Medulla oblongata (tissue), 1 donor: ENCODE data around the gene KDM3A.

Source experiments
- DNase-seq: peaks from one replicate; pipeline ENCODE4 v3.0.0-alpha.2; 2015; ENCODE audit errors: extremely low spot score

The KDM3A gene

GRCh38 chr2:86435531-86435930, 5.6 kb upstream of the KDM3A start:
- DNase-seq: no peak

- DNase-seq: no peak
These were observed 4.8 kb upstream of the KDM3A start for GRCh38 chr2:86436328-86436727.

GRCh38 chr2:86439879-86440630, 1.1 kb upstream of the KDM3A start:
- no peak for DNase-seq

- no peak for DNase-seq
These were observed 266 bp downstream of the KDM3A start for GRCh38 chr2:86441392-86441881.

GRCh38 chr2:86441882-86442641, 891 bp downstream of the KDM3A start:
- DNase-seq: peak; percentile 73

- peak; percentile 96 for DNase-seq
These were observed 1.5 kb downstream of the KDM3A start for GRCh38 chr2:86442642-86443005.

GRCh38 chr2:86443631-86444350, 2.6 kb downstream of the KDM3A start:
- peak; percentile 8 for DNase-seq

- DNase-seq: no peak
These were observed 4.3 kb downstream of the KDM3A start for GRCh38 chr2:86445436-86445835.

- no peak for DNase-seq
These were observed 4.9 kb downstream of the KDM3A start for GRCh38 chr2:86446060-86446459.

- peak; percentile 30 for DNase-seq
These were observed 12.7 kb downstream of the KDM3A start for GRCh38 chr2:86453836-86454235.

GRCh38 chr2:86454238-86454637, 13.1 kb downstream of the KDM3A start:
- DNase-seq: no peak

- DNase-seq: no peak
These were observed 14.0 kb downstream of the KDM3A start for GRCh38 chr2:86455181-86455580.

- no peak for DNase-seq
These were observed 20.0 kb downstream of the KDM3A start for GRCh38 chr2:86461042-86461743.

GRCh38 chr2:86464652-86465051, 23.5 kb downstream of the KDM3A start:
- peak; percentile 39 for DNase-seq

- DNase-seq: no peak
These were observed 25.1 kb downstream of the KDM3A start for GRCh38 chr2:86466306-86466705.

- no peak for DNase-seq
These were observed 27.2 kb downstream of the KDM3A start for GRCh38 chr2:86468162-86469033.

GRCh38 chr2:86470890-86471289, 29.7 kb downstream of the KDM3A start:
- no peak for DNase-seq

- DNase-seq: no peak
These were observed 30.5 kb downstream of the KDM3A start for GRCh38 chr2:86471637-86472036.

GRCh38 chr2:86476092-86476491, 34.9 kb downstream of the KDM3A start:
- DNase-seq: no peak

- DNase-seq: no peak
These were observed 35.7 kb downstream of the KDM3A start for GRCh38 chr2:86476918-86477317.

- DNase-seq: no peak
These were observed 36.2 kb downstream of the KDM3A start for GRCh38 chr2:86477349-86477748.
